C1 segment of cervical spinal cord (tissue), 14 donors: ENCODE results near the gene CORO6.

Source experiments
- DNase-seq, 14 donors: peaks; one replicate each; lab custom pipeline; 2025; lab: John Stamatoyannopoulos, UW

The CORO6 gene

DNA sequence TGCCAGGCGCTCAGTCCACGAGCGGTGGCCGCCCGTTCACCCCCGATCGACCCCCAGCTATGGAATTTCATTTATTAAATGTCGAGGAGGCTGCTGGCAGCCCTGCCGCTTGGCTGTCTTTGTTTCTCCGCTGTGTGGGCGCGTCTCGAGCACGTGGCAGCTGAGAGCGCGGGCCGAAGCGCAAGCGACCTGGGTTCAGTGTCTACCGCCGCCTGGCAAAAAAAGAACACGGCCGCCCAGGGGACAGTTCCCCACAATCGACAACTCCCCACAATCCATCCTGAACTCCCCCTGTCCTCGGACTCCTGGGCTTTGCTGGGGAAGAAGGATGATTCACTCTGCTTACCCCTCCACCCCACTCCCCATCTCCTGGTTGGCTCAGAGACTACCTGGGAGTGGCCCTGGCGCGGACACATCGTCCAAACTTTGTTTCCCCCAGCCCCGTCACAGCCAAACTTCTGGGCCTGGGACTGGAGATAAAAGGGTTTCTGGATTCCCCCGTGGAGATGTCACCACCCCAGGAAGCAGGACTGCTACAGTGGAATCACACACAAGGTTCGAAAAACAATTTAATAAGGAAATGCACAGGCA lies 31.5 kb downstream of the CORO6 start:
- DNase-seq, result peak in 7 of 14 donors; percentile 51 to 74 (median 65)

DNA sequence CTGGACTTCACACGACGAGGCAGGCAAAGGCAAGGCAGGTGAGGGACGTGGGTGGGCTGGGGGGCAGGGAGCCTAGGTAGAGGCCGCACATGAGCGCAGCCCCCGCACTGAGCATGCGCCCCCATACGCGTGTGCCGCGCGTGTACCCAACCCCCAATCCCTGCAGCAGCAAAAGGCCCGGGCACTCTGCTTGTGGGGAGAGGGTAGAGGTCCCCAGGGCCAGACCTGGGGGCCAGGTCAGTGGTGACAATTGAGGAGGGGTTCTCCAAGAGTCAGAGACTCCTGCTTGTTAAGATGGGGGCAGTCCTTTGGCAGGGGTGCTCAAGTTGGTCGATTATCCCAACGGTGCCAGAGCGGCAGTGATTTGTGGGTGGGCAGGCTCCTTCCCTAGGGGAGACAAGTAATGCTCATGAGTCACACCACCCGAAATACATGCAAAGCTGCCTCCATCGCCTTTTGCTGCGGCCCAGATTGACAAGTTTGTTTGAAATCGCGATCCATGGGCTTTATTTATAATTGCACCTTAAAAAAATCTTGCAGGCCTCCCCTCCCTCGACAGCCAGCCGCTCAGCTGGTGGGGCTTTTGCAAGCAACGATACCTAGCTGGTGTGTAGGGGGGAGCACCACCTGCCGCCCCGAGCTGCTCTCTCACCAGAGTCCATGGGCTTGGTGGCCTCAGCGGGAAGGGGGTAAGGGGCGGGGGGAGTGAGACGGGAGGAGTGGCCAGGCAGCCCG lies 32.1 kb downstream of the CORO6 start:
- peak in 2 of 14 donors; percentile 57 to 58 for DNase-seq

- peak in 12 of 14 donors; percentile 64 to 88 (median 72) for DNase-seq
These were observed 32.9 kb downstream of the CORO6 start, which contains the start of gene GIT1 for GRCh38 chr17:29589524-29590410. Gene GIT1 (minus strand): TSS chr17:29589648. CDS start chr17:29589378, 270 bp downstream.

DNA sequence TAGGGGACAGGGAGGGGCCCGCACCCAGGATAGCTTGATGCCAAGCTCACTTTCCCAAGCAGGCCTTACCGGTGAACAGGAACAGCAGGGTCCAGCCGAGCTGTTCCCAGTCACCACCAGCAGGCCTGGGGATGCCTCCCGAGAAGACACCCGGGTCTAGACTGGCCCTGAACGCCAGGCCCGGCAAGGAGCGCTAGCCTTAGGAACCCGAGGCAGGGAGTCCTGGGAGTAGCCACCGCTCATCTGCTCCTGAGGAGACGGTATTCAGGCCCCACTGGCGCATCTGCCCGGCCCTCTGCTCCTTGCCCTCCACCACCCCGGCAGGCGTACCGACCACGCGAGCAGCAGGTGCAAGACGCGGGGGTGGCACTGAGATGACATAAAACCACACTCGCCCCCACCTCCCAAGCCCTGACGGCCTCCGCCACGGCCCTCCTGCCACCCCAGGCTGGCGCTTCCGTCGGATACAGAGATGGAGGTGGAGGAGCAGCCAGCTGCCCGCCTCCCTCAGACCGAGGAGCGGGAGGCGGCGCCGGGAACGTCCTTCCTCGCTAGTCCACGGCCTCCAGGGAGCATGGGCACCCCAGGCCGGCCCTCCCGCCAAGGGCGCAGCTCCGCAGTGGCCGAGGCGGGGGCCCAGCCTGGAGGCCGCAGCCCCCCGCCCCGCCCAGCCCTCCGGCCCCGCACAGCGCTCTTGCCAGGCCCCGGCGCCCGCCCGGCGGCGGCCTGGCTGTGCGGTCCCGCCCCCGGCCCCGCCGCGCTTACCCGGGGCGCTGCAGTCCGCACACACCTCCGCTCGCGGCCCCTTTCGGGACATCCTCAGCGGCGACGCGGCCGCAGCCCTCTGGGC lies 33.9 kb downstream of the CORO6 start:
- peak in 6 of 14 donors; percentile 30 to 63 (median 46) for DNase-seq

- DNase-seq, result peak in 2 of 14 donors; percentile 8 to 39
These were observed 34.6 kb downstream of the CORO6 start for GRCh38 chr17:29588017-29588561.

DNA sequence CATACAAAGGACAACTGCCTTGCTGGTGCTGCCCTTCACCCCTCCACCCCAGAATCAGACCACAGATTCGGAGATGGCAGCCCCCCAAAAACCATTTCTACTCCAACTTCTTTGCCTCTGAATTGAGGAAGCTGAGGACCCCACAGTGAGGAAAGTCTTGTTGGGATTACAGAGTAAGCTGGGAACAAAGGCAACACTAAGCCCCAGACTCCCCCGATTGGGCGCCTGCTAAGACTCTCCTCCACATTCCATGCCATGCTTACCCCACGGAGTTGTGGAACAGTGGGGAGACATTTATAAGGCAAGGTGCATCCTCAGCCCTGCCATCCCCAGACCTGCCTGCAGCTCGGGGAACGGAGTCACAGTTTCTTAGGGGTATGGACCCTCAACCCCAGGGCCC lies 35.1 kb downstream of the CORO6 start:
- DNase-seq, result no peak

DNA sequence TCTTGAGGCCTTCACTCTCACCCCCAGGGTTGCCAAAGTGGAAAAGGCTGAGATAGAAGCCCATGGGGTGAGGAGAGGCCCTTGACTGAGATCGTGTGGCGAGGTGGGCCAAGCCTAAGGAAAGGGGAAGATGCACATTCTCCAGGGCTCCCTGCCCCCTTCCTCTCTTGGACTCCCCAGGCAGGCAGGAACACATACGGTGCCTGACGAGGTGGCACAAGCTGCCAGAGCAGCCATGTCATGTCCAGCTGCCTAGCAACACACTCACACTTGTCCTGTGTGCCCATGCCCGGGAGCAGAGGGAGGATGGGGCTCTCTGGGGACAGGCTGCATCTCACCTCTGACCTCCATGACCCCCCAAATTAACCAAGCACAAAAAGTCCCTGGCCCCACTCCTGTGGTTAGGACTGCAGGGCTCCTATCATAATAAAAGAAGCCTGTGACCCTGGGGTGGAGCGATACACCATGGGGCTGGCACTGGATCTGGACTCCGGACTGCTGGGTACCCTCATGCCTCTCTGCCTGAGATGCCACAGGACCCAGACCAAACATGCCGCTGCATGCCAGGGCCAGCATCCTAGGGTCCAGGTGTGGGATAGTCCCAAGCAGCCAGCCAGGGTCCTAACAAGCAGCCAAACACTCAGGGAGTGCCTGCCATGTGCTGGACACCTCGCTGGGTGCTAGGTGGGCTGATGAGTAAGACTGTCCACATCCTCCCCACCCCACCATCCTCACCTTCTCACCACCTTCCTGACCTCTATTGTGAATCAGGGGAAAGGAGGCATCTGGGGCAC lies 35.8 kb downstream of the CORO6 start:
- DNase-seq, result no peak

DNA sequence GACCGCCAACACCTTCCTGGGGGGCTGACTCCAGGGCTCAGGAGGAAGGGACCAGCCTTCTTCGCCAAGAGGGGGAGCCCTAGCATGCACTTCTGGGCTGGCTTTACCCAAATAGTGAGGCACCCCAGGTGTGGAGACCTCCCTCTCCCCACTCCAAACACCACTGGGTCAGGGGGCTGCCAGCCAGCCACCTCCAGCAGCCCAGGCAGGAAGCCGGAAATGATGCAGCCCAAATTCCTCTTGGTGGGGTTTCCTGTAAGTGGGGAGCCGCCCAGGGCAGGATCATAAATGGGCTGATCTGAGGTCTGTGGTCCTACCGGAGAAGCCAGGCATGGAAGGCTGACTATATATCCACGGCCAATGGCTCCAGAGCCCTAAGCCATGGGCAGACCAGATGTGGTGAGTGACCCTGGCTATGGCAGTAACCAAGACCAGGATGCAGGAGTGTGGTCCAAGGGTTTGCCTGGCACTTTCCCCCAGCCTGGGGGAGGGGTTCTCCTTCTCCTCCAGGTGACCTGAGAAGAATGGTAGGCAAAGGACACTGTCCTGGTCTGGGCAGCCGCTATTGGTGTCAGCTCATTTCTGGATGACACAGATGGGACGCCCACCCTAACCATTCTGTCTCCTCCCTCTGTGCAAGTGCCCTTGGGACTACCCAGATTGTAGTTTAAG lies 37.5 kb downstream of the CORO6 start:
- no peak for DNase-seq

- DNase-seq, result peak in 11 of 14 donors; percentile 20 to 84 (median 68)
These were observed 38.1 kb downstream of the CORO6 start for GRCh38 chr17:29584452-29585079.

DNA sequence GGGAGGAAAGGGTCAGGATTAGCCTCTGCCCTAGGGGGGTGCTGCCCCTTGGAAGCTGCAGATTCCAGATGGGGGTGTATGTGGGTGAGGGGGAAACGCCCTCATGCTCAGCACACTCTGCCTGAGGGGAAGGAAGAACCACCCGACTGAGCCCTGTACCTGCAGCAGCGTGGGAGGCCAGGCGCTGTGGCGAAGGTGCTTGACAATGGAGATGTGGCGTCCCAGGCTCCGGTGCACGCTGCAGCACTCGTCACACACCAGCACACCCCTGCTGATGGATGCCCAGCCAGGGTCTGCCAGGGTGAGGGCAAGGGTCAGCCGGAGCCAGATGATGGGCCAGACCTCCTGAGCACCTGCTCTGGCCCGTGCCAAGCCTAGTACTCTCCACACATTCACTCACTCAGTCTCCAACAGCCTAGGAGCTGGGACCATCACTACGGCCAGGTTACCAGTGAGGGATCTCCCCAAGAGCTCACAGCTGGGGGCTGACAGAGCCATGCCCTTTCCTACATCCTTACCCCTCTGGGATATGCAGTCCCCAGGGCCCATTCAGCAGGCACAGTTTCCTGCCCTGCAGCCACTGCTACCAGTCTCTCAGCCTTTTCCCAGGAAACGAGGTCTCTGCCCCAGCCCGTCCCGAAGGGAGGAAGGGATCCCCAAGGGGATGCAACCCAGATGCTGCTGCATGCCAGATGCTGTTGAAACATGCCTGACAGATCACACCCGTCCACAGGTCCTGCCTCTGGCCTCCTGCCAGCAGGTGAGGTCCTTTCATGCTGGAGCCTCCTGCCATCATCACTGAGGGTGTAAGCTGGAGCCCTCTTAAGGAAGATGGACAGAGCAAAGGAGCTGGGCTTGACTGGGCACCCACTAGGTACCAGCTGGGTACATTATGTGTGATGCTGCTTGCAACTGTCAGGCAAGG lies 39.1 kb downstream of the CORO6 start:
- DNase-seq, result no peak

- DNase-seq, result peak in 12 of 14 donors; percentile 25 to 83 (median 66)
These were observed 39.9 kb downstream of the CORO6 start for GRCh38 chr17:29582772-29583171.

GRCh38 chr17:29582254-29582765 lies 40.4 kb downstream of the CORO6 start:
- peak in 1 of 14 donors; percentile 49 for DNase-seq

DNA sequence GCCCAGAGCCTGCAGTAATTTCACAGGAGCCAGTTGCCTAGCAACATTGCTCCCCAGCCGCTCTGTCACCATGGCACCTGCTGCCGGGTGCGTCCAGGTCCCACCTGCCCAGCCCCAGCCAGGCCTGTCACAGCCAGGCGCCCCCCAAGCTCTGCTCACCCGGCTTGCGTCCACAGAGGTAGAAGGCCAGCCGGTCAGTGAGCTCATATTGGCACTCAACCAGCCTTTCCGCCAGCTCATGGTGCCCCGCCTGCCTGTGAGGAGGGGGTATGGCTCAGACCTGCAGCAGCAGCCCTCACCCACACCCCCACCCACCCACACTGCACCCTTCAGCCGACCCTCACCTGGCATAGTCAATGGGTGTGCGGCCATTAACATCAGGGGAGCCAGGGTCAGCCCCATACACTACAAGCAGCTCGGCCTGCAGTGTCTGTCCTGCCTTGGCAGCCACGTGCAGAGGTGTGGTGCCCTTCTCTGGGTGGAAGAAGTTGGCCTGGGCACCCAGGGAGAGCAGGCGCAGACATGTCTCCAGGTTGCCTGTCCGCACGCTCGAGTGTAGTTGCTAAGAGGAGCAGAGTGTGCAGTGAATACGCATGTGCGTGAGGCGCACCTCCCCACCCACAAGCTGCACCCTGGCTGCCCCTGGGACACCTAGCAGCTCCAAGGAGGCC lies 41.0 kb downstream of the CORO6 start:
- peak in 1 of 14 donors; percentile 47 for DNase-seq

- peak in 13 of 14 donors; percentile 42 to 83 (median 76) for DNase-seq
These were observed 42.6 kb downstream of the CORO6 start for GRCh38 chr17:29579866-29580771.

DNA sequence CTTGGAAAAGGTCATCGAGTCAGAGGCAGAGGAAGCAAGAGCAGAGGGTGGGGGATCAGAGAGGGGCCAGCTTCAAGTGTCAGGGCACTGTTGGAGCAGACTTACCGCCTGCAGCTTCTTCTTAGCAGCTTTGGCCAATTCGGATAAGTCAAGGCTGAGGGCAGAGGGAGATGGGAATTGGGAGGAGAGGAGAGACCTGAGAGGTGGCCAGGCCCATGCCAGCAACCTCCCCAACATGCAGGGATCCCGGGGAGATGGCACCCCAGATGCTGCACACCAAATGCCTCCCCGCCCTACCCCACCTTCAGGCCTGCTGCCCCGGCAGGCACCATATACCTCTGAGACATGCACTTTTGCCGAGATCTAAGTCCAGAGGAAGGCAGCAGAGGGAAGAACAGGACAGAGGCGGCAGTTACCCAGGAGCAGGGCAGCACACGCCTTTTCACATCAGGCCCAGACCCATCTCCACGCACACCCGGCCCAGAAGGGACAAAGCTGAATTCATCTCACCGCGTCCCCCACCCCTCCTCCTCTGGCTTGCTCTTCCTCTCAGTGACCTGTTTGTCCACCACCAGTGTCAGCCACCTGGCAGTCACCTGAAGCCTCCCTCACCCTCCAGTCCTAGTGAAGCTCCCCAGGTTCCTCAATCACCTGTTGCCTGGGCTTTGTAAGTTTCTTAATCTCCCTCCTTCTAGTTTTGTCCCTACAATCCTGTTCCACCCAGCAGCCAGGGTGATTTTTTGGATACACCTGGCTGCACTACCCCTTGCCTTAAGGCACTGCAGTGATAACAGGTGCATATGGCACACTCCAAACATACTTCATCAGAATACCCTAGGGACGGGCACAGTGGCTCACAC lies 43.9 kb downstream of the CORO6 start:
- no peak for DNase-seq
